GF-D8 (cell line): ENCODE measurements around the gene SPDYE16.
"Not testable (repeated sequence)": the region's sequence is repeated elsewhere in the genome, so short reads cannot be mapped to it uniquely, and the experiment has no call there.

ENCODE experiments used
- DNase-seq: peaks from one replicate; lab custom pipeline; 2025; lab: John Stamatoyannopoulos, UW

Gene SPDYE16

GRCh38 chr7:76543197-76543596 lies at the start of gene SPDYE16:
SPDYE16 (minus strand) TSS chr7:76543297; CDS start chr7:76541459, 1,838 bp downstream.
- not testable (repeated sequence) for DNase-seq

- DNase-seq = peak; percentile 35
Observed at GRCh38 chr7:76592694-76593093, 49.6 kb upstream of the SPDYE16 start.

GRCh38 chr7:76591602-76592304 lies 48.7 kb upstream of the SPDYE16 start:
- peak; percentile 36 for DNase-seq

GRCh38 chr7:76591033-76591432 lies 47.9 kb upstream of the SPDYE16 start:
- DNase-seq = not testable (repeated sequence)

GRCh38 chr7:76588586-76588985 lies 45.5 kb upstream of the SPDYE16 start:
- DNase-seq = not testable (repeated sequence)

- not testable (repeated sequence) for DNase-seq
Observed at GRCh38 chr7:76586585-76587315, 43.7 kb upstream of the SPDYE16 start.

- not testable (repeated sequence) for DNase-seq
Observed at GRCh38 chr7:76583636-76584281, 40.7 kb upstream of the SPDYE16 start.

GRCh38 chr7:76582848-76583631 lies 39.9 kb upstream of the SPDYE16 start:
- DNase-seq = not testable (repeated sequence)

- not testable (repeated sequence) for DNase-seq
Observed at GRCh38 chr7:76575919-76576655, 33.0 kb upstream of the SPDYE16 start.

- DNase-seq = not testable (repeated sequence)
Observed at GRCh38 chr7:76575431-76575830, 32.3 kb upstream of the SPDYE16 start.

GRCh38 chr7:76572296-76572695 lies 29.2 kb upstream of the SPDYE16 start:
- DNase-seq = not testable (repeated sequence)

GRCh38 chr7:76570324-76570775 lies 27.3 kb upstream of the SPDYE16 start:
- not testable (repeated sequence) for DNase-seq

GRCh38 chr7:76568742-76569141 lies 25.6 kb upstream of the SPDYE16 start:
- not testable (repeated sequence) for DNase-seq

GRCh38 chr7:76567753-76568152 lies 24.7 kb upstream of the SPDYE16 start:
- not testable (repeated sequence) for DNase-seq

- not testable (repeated sequence) for DNase-seq
Observed at GRCh38 chr7:76567311-76567710, 24.2 kb upstream of the SPDYE16 start.

- DNase-seq = not testable (repeated sequence)
Observed at GRCh38 chr7:76565001-76565400, 21.9 kb upstream of the SPDYE16 start.

- DNase-seq = not testable (repeated sequence)
Observed at GRCh38 chr7:76561342-76561741, 18.2 kb upstream of the SPDYE16 start.

GRCh38 chr7:76560157-76560556 lies 17.1 kb upstream of the SPDYE16 start:
- DNase-seq = not testable (repeated sequence)

GRCh38 chr7:76559685-76560084 lies 16.6 kb upstream of the SPDYE16 start:
- DNase-seq = not testable (repeated sequence)

GRCh38 chr7:76551992-76552391 lies 8.9 kb upstream of the SPDYE16 start:
- DNase-seq = not testable (repeated sequence)

- not testable (repeated sequence) for DNase-seq
Observed at GRCh38 chr7:76549855-76550248, 6.8 kb upstream of the SPDYE16 start.
